BE2C (cell line): ENCODE results near the gene H2BK1.

Experiments
- DNase-seq: peaks from one replicate; pipeline ENCODE4 v3.0.0-alpha.2; 2020
- H3K27me3 ChIP-seq: fragments of 250-450 bp; sonication (Bioruptor Pico); 2 replicates; pipeline ENCODE4 v1.5.1; 2020; ENCODE audit warnings: mild to moderate bottlenecking
- H3K36me3 ChIP-seq: fragments of 250-450 bp; sonication (Bioruptor Pico); 2 replicates; pipeline ENCODE4 v1.5.1; 2020; ENCODE audit warnings: mild to moderate bottlenecking
- H3K4me1 ChIP-seq: fragments of 250-450 bp; sonication (Bioruptor Pico); 2 replicates; pipeline ENCODE4 v1.5.1; 2020
- H3K4me3 ChIP-seq: 2 replicates; pipeline ENCODE4 v1.5.1; 2011; ENCODE audit warnings: low read depth, low read length
- H3K9me3 ChIP-seq: fragments of 250-450 bp; sonication (Bioruptor Pico); 2 replicates; pipeline ENCODE4 v1.5.1; 2020
- CTCF ChIP-seq: IDR thresholded peaks from 2 replicates; pipeline ENCODE4 v1.5.1; 2012; ENCODE audit warnings: mild to moderate bottlenecking, low read depth, low read length

The H2BK1 gene

GRCh38 chr7:151239837-151240459 is 29.7 kb upstream of the H2BK1 start:
- Histone ChIP-seq H3K27me3 (peaks cover under 1% of the 10 kb centered on the region), H3K4me3 (no peak overlapping the region), H3K4me1 (peaks cover 13% of the 10 kb centered on the region), H3K36me3 (peaks cover 35% of the 10 kb centered on the region), H3K9me3 (no peaks in the 10 kb centered on the region)
- no peak for TF ChIP-seq CTCF
- DNase-seq = no peak

GRCh38 chr7:151238924-151239836 is 28.9 kb upstream of the H2BK1 start:
- Histone ChIP-seq H3K4me3 (no peak overlapping the region), H3K4me1 (peaks cover 6% of the 10 kb centered on the region), H3K36me3 (peaks cover 43% of the 10 kb centered on the region), H3K9me3 (no peaks in the 10 kb centered on the region), H3K27me3 (no peaks in the 10 kb centered on the region; the same call in 1 of the 2 replicates)
- no peak for DNase-seq
- no peak for TF ChIP-seq CTCF

DNA sequence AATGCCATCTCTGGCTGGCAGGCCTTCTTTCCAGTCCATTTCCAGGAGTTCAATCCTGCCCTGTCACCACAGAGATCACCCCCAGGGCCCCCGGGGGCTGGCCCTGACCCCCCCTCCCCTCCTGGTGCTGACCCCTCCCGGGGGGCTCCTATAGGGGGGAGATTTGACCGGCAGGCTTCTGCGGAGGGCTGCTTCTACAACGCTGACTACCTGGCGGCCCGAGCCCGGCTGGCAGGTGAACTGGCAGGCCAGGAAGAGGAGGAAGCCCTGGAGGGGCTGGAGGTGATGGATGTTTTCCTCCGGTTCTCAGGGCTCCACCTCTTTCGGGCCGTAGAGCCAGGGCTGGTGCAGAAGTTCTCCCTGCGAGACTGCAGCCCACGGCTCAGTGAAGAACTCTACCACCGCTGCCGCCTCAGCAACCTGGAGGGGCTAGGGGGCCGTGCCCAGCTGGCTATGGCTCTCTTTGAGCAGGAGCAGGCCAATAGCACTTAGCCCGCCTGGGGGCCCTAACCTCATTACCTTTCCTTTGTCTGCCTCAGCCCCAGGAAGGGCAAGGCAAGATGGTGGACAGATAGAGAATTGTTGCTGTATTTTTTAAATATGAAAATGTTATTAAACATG is 28.0 kb upstream of the H2BK1 start:
- Histone ChIP-seq H3K27me3 (no peaks in the 10 kb centered on the region), H3K9me3 (no peaks in the 10 kb centered on the region), H3K4me1 (peaks cover 6% of the 10 kb centered on the region), H3K36me3 (peaks cover 52% of the 10 kb centered on the region), H3K4me3 (no peak overlapping the region)
- TF ChIP-seq CTCF = no peak
- DNase-seq = no peak

DNA sequence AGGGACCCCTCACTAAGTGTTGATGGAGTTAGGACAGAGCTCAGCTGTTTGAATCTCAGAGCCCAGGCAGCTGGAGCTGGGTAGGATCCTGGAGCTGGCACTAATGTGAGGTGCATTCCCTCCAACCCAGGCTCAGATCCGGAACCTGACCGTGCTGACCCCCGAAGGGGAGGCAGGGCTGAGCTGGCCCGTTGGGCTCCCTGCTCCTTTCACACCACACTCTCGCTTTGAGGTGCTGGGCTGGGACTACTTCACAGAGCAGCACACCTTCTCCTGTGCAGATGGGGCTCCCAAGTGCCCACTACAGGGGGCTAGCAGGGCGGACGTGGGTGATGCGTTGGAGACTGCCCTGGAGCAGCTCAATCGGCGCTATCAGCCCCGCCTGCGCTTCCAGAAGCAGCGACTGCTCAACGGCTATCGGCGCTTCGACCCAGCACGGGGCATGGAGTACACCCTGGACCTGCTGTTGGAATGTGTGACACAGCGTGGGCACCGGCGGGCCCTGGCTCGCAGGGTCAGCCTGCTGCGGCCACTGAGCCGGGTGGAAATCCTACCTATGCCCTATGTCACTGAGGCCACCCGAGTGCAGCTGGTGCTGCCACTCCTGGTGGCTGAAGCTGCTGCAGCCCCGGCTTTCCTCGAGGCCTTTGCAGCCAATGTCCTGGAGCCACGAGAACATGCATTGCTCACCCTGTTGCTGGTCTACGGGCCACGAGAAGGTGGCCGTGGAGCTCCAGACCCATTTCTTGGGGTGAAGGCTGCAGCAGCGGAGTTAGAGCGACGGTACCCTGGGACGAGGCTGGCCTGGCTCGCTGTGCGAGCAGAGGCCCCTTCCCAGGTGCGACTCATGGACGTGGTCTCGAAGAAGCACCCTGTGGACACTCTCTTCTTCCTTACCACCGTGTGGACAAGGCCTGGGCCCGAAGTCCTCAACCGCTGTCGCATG is 27.2 kb upstream of the H2BK1 start:
- H3K9me3 ChIP-seq = no peaks in the 10 kb centered on the region
- peaks cover 53% of the 10 kb centered on the region for H3K36me3 ChIP-seq
- TF ChIP-seq CTCF = no peak
- no peak for DNase-seq
- no peak overlapping the region for H3K4me3 ChIP-seq
- peaks cover 6% of the 10 kb centered on the region for H3K4me1 ChIP-seq
- H3K27me3 ChIP-seq = no peaks in the 10 kb centered on the region

GRCh38 chr7:151236406-151236805 is 26.1 kb upstream of the H2BK1 start:
- no peak for DNase-seq
- H3K27me3 ChIP-seq = no peaks in the 10 kb centered on the region
- H3K4me1 ChIP-seq = peaks cover 6% of the 10 kb centered on the region
- H3K36me3 ChIP-seq = peaks cover 53% of the 10 kb centered on the region
- H3K9me3 ChIP-seq = no peaks in the 10 kb centered on the region
- no peak overlapping the region for H3K4me3 ChIP-seq
- TF ChIP-seq CTCF = no peak
